ENCODE measurements around the gene SLC2A4.
A peak's percentile ranks its signal among the peaks of the same experiment; 100 is the strongest.

The SLC2A4 gene

GRCh38 chr17:7306911-7307685, 25.6 kb downstream of the SLC2A4 start, which contains the start of gene EIF5A:
Gene EIF5A (plus strand): TSS chr17:7307628. CDS start chr17:7309636, 2,008 bp downstream.
- DNase-seq (ENCODE audit: low spot score) = peak; percentile 100

GRCh38 chr17:7307686-7308624, 26.4 kb downstream of the SLC2A4 start:
- peak; percentile 57 for DNase-seq (ENCODE audit: low spot score)

GRCh38 chr17:7308625-7309433, 27.3 kb downstream of the SLC2A4 start:
- peak; percentile 79 for DNase-seq (ENCODE audit: low spot score)

- no peak for DNase-seq (ENCODE audit: low spot score)
Measured at GRCh38 chr17:7309628-7310027, 28.1 kb downstream of the SLC2A4 start.

- no peak for DNase-seq (ENCODE audit: low spot score)
Measured at GRCh38 chr17:7311110-7311705, 29.7 kb downstream of the SLC2A4 start.

- DNase-seq (ENCODE audit: low spot score) = no peak
Measured at GRCh38 chr17:7312432-7313087, 31.0 kb downstream of the SLC2A4 start.

GRCh38 chr17:7313088-7313889, 31.8 kb downstream of the SLC2A4 start:
- DNase-seq (ENCODE audit: low spot score) = no peak

GRCh38 chr17:7313890-7314718, 32.6 kb downstream of the SLC2A4 start:
- DNase-seq (ENCODE audit: low spot score) = no peak

- peak; percentile 93 for DNase-seq (ENCODE audit: low spot score)
Measured at GRCh38 chr17:7314719-7315569, 33.4 kb downstream of the SLC2A4 start, which contains the start of gene GPS2. Gene GPS2 (minus strand): TSS chr17:7315360. CDS start chr17:7315052, 308 bp downstream.

GRCh38 chr17:7315570-7316235, 34.2 kb downstream of the SLC2A4 start:
- no peak for DNase-seq (ENCODE audit: low spot score)

GRCh38 chr17:7317161-7317803, 35.8 kb downstream of the SLC2A4 start:
- no peak for DNase-seq (ENCODE audit: low spot score)

- no peak for DNase-seq (ENCODE audit: low spot score)
Measured at GRCh38 chr17:7318121-7318860, 36.8 kb downstream of the SLC2A4 start.

- no peak for DNase-seq (ENCODE audit: low spot score)
Measured at GRCh38 chr17:7321466-7321865, 39.9 kb downstream of the SLC2A4 start.

GRCh38 chr17:7322520-7323194, 41.1 kb downstream of the SLC2A4 start:
- no peak for DNase-seq (ENCODE audit: low spot score)

- peak; percentile 78 for DNase-seq (ENCODE audit: low spot score)
Measured at GRCh38 chr17:7323731-7324437, 42.4 kb downstream of the SLC2A4 start.

All from AG20443 (cell line).